GM12878 (cell line): ENCODE results near the gene DOCK1. TPM values are rescaled to one million over a fixed set of nuclear protein-coding genes. Genes with fewer than 3 reads are reported as not detected.

Source experiments
- ATAC-seq: fragments of 200-7000 bp; cut with Tn5 transposase; 3 replicates; pipeline ENCODE4 v1.9.1; 2020; ENCODE audit warnings: mild to moderate bottlenecking, moderate library complexity
- BruUV-seq: library from RNA; stranded (reverse); fragments of 400-500 nt; replicated peaks from 2 replicates; lab custom pipeline; 2021; lab: Mats Ljungman, UMichigan
- CTCF ChIA-PET: fragments of 300-600 bp; sonication (Branson Sonifier 250); formaldehyde crosslinking; extraction: SDS; loops from one replicate; lab custom pipeline; 2021; ENCODE audit warnings: inconsistent platforms; lab: Yijun Ruan, JAX
- POLR2A ChIA-PET: fragments of 350-600 bp; formaldehyde crosslinking; extraction: SDS; loops from one replicate; lab custom pipeline; 2021; ENCODE audit warnings: inconsistent platforms; lab: Charles Lee
- RAD21 ChIA-PET: fragments of 300-600 bp; sonication (Branson Sonifier 250); formaldehyde crosslinking; loops from one replicate; lab custom pipeline; 2023; ENCODE audit warnings: antibody characterized with exemption; ENCODE audit not compliant: unreplicated experiment; lab: Charles Lee
- SMC1A ChIA-PET: fragments of 300-600 bp; sonication (Branson Sonifier 250); formaldehyde crosslinking; loops from one replicate; lab custom pipeline; 2023; ENCODE audit not compliant: unreplicated experiment, uncharacterized antibody; lab: Charles Lee
- DNase-seq: peaks from one replicate; pipeline ENCODE4 v3.0.0-alpha.2; 2011; ENCODE audit warnings: low read depth, low spot score
- FAIRE-seq: peaks from 3 replicates; lab custom pipeline; 2011; peaks lifted over from hg19 to GRCh38; lab: Jason Lieb, UNC
- H2AFZ ChIP-seq: 2 replicates; pipeline ENCODE4 v1.6.0; 2011; ENCODE audit warnings: low read depth, low read length, control low read depth; ENCODE audit not compliant: control insufficient read depth
- H3K27ac ChIP-seq: 2 replicates; pipeline ENCODE4 v1.5.1; 2011; ENCODE audit warnings: control low read depth; ENCODE audit not compliant: control insufficient read depth, insufficient read depth
- H3K27me3 ChIP-seq, 2 experiments: replicated peaks in 1 of 2; 2 replicates each; pipeline versions ENCODE4 v1.6.0 to v1.6.1; 2011; ENCODE audit warnings: low read length in 1 of 2; ENCODE audit not compliant: control insufficient read depth in 2 of 2, insufficient read depth in 2 of 2
- H3K36me3 ChIP-seq, 2 experiments: 2 replicates each; pipeline ENCODE4 v1.5.1; 2011; ENCODE audit warnings: low read length in 1 of 2; ENCODE audit not compliant: control insufficient read depth in 2 of 2, insufficient read depth in 2 of 2
- H3K4me1 ChIP-seq: 2 replicates; pipeline ENCODE4 v1.6.1; 2011; ENCODE audit warnings: mild to moderate bottlenecking, low read length, moderate library complexity, mixed read lengths; ENCODE audit not compliant: control insufficient read depth, insufficient read depth
- H3K4me2 ChIP-seq: 2 replicates; pipeline ENCODE4 v1.6.0; 2011; ENCODE audit warnings: control low read depth; ENCODE audit not compliant: control insufficient read depth, insufficient read depth
- H3K4me3 ChIP-seq: fragments of 200-600 bp; sonication (generic); 2 replicates; pipeline ENCODE4 v1.5.1; 2016
- H3K79me2 ChIP-seq: 2 replicates; pipeline ENCODE4 v1.6.0; 2011; ENCODE audit warnings: low read length; ENCODE audit not compliant: control insufficient read depth, insufficient read depth
- H3K9ac ChIP-seq: 2 replicates; pipeline ENCODE4 v1.8.0; 2011; ENCODE audit warnings: low read length, control low read depth, mixed read lengths; ENCODE audit not compliant: control insufficient read depth, insufficient read depth
- H3K9me3 ChIP-seq: replicated peaks from 3 replicates; pipeline ENCODE4 v1.5.1; 2011; ENCODE audit warnings: mild to moderate bottlenecking, low read length; ENCODE audit not compliant: control insufficient read depth, insufficient read depth
- H4K20me1 ChIP-seq: 2 replicates; pipeline ENCODE4 v1.6.0; 2011; ENCODE audit not compliant: control insufficient read depth, insufficient read depth
- CBX3 ChIP-seq: fragments of 200-600 bp; sonication (generic); IDR thresholded peaks from 2 replicates; pipeline ENCODE4 v1.6.1; 2016; ENCODE audit warnings: low read depth, borderline replicate concordance
- HDAC2 ChIP-seq: fragments of 200-600 bp; sonication (generic); IDR thresholded peaks from 2 replicates; pipeline ENCODE4 v1.6.1; 2017
- MTA3 ChIP-seq: IDR thresholded peaks from 2 replicates; pipeline ENCODE4 v1.6.1; 2012; ENCODE audit warnings: low read length, inconsistent platforms, borderline replicate concordance
- POLR2AphosphoS5 ChIP-seq: IDR thresholded peaks from 2 replicates; pipeline ENCODE4 v1.6.1; 2011; ENCODE audit warnings: mild to moderate bottlenecking, low read length, inconsistent platforms
- SMAD1 ChIP-seq: fragments of 450-650 bp; IDR thresholded peaks from 2 replicates; pipeline ENCODE4 v1.6.1; 2018; ENCODE audit warnings: mild to moderate bottlenecking, low read depth; ENCODE audit not compliant: partially characterized antibody
- ZBTB33 ChIP-seq: fragments of 450-650 bp; IDR thresholded peaks from 2 replicates; pipeline ENCODE4 v1.6.1; 2017; ENCODE audit warnings: mild to moderate bottlenecking
- ZNF274 ChIP-seq: IDR thresholded peaks from one replicate; pipeline ENCODE4 v1.8.0; 2011; ENCODE audit not compliant: insufficient read length, insufficient read depth
- ZSCAN29 ChIP-seq: fragments of 450-650 bp; IDR thresholded peaks from 2 replicates; pipeline ENCODE4 v1.6.1; 2017; ENCODE audit warnings: mild to moderate bottlenecking, moderate library complexity
- WGBS: methylation state at CpG from one replicate; pipeline ENCODE4 v1.1.6; 2016; ENCODE audit warnings: low lambda C conversion rate; ENCODE audit not compliant: insufficient replicate concordance, insufficient coverage; ENCODE audit errors: missing lambda C conversion rate; 5-methylcytosine and 5-hydroxymethylcytosine counted together
- in situ Hi-C: fragments of 300-500 bp; cut with MboI; formaldehyde crosslinking; loops from 9 replicates; pipeline ENCODE4 v1.14.3; 2018; ENCODE audit warnings: mixed read lengths
- intact Hi-C: fragments of 100-400 bp; cut with micrococcal nuclease; formaldehyde crosslinking; loops from one replicate; pipeline ENCODE4 v1.14.2; 2022; ENCODE audit not compliant: unreplicated experiment
- polyA plus RNA-seq, 11 experiments: library from polyadenylated mRNA; depleted of rRNA in 4 of 11; unstranded in 6 of 11; stranded (reverse) in 5 of 11; fragments of >200 nt; fragmentation: Nextera tagmentation in 4 of 11; fragmentation: Illumina TruSeq in 1 of 11; extraction: Ambion mirVana in 4 of 11; extraction: Trizol in 1 of 11; gene quantifications; 1 replicate in 1 of 11; 2 replicates in 10 of 11; pipeline versions ENCODE4 v1.2.1 to v1.2.3, GENCODE V29; 2011 to 2016; ENCODE audit warnings: inconsistent platforms in 2 of 11, missing spikeins in 2 of 11, low read depth in 1 of 11
- total RNA-seq, 4 experiments: library from RNA; depleted of rRNA in 3 of 4; stranded (reverse); fragments of >200 nt in 3 of 4; fragmentation: Illumina TruSeq in 1 of 4; extraction: Trizol in 1 of 4; gene quantifications; 2 replicates each; pipeline versions ENCODE4 v1.2.1 to v1.2.3, GENCODE V29; 2013 to 2021
- TF ChIP-seq, protein P1 (sequence below): fragments of 450-650 bp; IDR thresholded peaks from 2 replicates; pipeline ENCODE4 v1.6.1; 2018; ENCODE audit warnings: mild to moderate bottlenecking, low read depth, moderate library complexity; ENCODE audit not compliant: partially characterized antibody
- TF ChIP-seq, protein P2 (sequence below): IDR thresholded peaks from 2 replicates; pipeline ENCODE4 v1.6.1; 2012; ENCODE audit warnings: low read depth, low read length, improper control_type of control experiment
- TF ChIP-seq, protein P3 (sequence below): fragments of 450-650 bp; conservative IDR thresholded peaks from 2 replicates; pipeline ENCODE4 v1.6.1; 2017; ENCODE audit warnings: mild to moderate bottlenecking, moderate library complexity

Gene DOCK1
- total and polyA plus RNA-seq, 10 of the 15 experiments (the other 5 are each of a cell fraction or from before 2014, with no cell fraction given), result 0.05 to 0.18 TPM; not detected in 8

GRCh38 chr10:127047878-127048238 is 142.6 kb downstream of the DOCK1 start (continued):
- no peak for TF ChIP-seq ZSCAN29
- TF ChIP-seq, all 136 proteins: peak for 0

DNA sequence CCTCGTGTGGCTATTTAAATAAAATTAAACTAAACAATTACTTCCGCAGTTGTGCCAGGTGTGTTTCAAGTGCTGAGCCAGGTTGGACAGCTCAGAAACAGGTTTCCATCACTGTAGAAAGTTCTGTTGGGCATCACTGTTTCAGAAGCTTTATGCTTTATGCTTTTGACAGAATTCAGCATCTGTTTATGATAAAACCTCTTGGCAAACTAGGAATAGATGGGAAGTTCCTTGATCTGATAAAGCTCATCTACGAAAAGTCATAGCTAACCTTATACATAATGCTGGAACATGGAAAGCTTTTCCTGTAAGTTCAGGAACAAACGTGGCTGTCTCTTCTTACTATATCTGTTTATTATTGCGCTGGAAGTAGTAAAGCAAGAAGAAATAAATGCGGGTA is 143.4 kb downstream of the DOCK1 start:
- Histone ChIP-seq H3K4me3 (no peak overlapping the region), H3K4me1 (no peaks in the 10 kb centered on the region), H3K79me2 (no peaks in the 10 kb centered on the region), H3K4me2 (no peak overlapping the region), H3K9ac (no peak overlapping the region), H3K9me3 (no peaks in the 10 kb centered on the region; the same call in 2 of the 3 replicates), H4K20me1 (no peaks in the 10 kb centered on the region), H3K27ac (no peak overlapping the region), H3K27me3 (no peaks in the 10 kb centered on the region), H3K36me3 (no peaks in the 10 kb centered on the region), H2AFZ (no peak overlapping the region)
- ChIA-PET CTCF (no interaction called here), RAD21 (no interaction called here), POLR2A (no interaction called here), SMC1A (no interaction called here)
- ATAC-seq (no peak), DNase-seq (no peak), FAIRE-seq (no peak)
- in situ Hi-C loops (no loop called here), intact Hi-C loops (no loop called here)
- TF ChIP-seq, protein P1, sequence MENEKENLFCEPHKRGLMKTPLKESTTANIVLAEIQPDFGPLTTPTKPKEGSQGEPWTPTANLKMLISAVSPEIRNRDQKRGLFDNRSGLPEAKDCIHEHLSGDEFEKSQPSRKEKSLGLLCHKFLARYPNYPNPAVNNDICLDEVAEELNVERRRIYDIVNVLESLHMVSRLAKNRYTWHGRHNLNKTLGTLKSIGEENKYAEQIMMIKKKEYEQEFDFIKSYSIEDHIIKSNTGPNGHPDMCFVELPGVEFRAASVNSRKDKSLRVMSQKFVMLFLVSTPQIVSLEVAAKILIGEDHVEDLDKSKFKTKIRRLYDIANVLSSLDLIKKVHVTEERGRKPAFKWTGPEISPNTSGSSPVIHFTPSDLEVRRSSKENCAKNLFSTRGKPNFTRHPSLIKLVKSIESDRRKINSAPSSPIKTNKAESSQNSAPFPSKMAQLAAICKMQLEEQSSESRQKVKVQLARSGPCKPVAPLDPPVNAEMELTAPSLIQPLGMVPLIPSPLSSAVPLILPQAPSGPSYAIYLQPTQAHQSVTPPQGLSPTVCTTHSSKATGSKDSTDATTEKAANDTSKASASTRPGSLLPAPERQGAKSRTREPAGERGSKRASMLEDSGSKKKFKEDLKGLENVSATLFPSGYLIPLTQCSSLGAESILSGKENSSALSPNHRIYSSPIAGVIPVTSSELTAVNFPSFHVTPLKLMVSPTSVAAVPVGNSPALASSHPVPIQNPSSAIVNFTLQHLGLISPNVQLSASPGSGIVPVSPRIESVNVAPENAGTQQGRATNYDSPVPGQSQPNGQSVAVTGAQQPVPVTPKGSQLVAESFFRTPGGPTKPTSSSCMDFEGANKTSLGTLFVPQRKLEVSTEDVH, result no peak
- TF ChIP-seq ZNF274 (no peak), POLR2AphosphoS5 (no peak), MTA3 (no peak), HDAC2 (no peak), SMAD1 (no peak), ZBTB33 (no peak), CBX3 (no peak)
- TF ChIP-seq, protein P2, sequence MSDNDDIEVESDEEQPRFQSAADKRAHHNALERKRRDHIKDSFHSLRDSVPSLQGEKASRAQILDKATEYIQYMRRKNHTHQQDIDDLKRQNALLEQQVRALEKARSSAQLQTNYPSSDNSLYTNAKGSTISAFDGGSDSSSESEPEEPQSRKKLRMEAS, result no peak
- TF ChIP-seq, protein P3, sequence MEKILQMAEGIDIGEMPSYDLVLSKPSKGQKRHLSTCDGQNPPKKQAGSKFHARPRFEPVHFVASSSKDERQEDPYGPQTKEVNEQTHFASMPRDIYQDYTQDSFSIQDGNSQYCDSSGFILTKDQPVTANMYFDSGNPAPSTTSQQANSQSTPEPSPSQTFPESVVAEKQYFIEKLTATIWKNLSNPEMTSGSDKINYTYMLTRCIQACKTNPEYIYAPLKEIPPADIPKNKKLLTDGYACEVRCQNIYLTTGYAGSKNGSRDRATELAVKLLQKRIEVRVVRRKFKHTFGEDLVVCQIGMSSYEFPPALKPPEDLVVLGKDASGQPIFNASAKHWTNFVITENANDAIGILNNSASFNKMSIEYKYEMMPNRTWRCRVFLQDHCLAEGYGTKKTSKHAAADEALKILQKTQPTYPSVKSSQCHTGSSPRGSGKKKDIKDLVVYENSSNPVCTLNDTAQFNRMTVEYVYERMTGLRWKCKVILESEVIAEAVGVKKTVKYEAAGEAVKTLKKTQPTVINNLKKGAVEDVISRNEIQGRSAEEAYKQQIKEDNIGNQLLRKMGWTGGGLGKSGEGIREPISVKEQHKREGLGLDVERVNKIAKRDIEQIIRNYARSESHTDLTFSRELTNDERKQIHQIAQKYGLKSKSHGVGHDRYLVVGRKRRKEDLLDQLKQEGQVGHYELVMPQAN, result no peak
- WGBS, result 30% methylated on average over 6 of the region's 6 CpGs
- no TSS peak for BruUV-seq
